HT1080 (cell line): ENCODE data around the gene ZBTB7C. TPM values are rescaled to one million over a fixed set of nuclear protein-coding genes. Genes with fewer than 3 reads are reported as not detected.

Experiments
- DNase-seq: peaks from one replicate; pipeline ENCODE4 v3.0.0-alpha.2; 2015; ENCODE audit warnings: low read depth
- total RNA-seq: library from RNA; depleted of rRNA; stranded (reverse); fragments of >200 nt; shearing (Covaris generic); gene quantifications from 2 replicates; pipeline ENCODE4 v1.2.3, GENCODE V29; 2014

Gene ZBTB7C
- total RNA-seq, 1 experiment from 2014 or later: 0.05 TPM

DNA sequence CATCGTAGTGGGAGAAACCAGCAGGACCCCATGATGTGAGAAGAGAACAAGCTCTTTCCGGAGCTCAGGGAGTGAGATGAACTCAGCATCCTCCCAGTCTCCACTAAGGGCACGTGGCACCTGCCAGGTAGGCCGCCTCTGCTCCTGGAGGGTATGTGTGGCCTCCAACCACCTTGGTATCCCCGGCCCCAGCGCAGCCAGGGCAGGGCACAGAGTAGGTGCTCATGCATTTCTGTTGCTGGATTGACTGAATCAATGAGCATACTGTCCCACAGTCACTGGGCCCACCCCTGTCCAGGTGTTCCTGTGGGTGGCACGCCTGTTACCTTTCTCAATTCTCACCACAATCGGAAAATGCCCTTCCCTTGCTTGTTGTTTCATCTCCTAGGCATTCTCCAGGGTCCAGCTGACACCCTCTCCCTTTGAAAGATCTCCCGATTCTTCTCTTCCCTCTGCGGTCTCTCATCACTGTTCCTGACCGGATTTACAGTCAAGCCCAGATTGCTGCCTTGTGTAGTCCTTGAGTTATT lies 340.2 kb downstream of the ZBTB7C start:
- no peak for DNase-seq

DNA sequence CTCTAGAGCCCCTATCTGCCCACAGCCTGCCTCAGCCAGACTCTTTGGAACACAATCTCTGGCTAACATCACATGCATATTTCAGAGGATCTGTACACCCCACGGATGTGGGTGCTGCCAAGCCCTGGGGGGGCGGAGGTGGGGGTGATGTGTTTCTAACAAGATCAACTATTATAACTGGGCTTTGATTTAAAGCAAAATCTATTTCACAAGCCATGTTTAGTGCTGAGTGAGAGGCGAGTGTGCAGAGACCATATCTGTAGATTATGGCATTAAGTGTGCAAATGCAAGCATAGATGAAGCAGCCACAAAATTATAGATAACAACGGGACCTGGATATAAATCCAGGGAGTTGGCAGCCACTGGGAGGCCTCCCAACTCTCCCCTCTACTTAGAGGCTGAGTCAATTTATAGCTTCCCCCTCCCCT lies 342.9 kb downstream of the ZBTB7C start:
- no peak for DNase-seq

DNA sequence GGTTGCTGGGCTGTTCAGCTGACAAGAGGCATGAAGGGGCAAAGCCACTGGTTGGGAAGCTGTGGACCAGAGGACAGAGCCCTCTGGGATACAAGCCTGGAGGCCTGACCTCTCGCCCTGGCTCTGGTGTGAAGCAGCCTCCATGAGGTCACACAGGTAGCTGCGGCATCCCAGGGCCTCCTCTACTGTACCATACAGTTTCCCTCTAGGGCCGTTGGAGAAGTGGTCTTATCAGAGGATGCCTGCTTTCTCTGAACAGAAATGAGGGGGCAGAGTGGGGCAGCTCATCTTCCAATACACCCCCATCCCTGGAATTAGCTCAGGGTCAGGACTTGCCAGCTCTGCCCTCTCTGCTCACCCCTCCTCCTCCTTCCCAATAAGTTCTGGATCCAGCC lies 343.6 kb downstream of the ZBTB7C start:
- no peak for DNase-seq

- DNase-seq: no peak
Observed at GRCh38 chr18:48064978-48065600, 344.1 kb downstream of the ZBTB7C start.

DNA sequence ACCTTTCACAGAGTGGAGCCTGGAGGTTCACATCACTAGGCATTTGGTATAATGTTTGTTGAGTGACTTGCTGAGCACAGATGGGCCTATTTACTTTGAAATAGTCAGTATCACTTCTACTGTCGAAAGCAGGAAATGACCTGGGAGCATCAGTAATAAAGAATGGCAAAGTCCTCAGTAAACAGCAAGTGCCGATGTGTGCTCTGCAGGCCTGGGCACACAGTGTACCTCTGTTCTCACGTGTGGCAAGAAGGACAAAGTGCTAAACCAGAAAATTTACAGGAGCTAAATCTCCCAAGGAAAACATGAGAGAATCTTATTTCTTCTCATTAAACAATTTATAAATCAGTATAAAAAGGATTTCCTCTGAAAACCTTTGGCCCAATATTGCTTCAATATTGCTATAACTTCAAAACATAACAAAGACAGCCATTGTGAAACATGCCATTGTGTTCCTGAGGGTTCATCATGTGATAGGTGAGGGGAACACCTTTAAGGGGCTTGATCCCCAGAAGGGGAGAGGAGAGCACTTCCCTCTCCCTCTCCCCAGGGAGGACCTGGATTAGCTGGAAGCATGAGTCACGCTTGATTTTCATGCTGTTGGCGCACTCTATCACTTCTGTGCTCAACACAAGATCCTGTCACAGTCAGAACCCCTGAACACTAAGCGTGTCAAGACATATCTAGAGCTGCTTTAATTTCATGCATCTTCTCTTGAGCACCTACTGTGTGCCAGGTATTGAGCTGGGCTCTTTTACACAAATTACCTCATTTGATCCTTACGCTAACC lies 347.2 kb downstream of the ZBTB7C start:
- DNase-seq: no peak

GRCh38 chr18:48060970-48061369 lies 348.2 kb downstream of the ZBTB7C start:
- DNase-seq: no peak

DNA sequence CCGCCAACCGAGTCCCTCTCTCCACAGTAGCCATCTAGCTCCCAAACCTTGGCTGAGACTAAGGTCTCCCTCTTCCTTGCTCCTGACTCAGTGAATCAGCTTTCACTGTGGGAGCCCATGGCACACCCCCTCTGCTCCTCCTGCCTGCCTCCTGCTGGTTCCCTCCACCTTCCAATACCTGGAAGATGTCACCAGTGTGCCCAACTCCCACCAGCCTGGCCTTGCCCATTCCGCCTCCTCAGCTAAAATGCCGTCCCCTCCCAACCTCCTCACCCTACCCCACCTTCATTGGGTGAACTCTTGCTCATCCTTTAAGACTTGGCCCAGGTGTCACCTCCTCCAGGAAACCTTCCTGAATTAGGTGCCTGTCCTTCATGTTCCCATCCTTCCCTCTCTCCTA lies 348.8 kb downstream of the ZBTB7C start:
- no peak for DNase-seq

DNA sequence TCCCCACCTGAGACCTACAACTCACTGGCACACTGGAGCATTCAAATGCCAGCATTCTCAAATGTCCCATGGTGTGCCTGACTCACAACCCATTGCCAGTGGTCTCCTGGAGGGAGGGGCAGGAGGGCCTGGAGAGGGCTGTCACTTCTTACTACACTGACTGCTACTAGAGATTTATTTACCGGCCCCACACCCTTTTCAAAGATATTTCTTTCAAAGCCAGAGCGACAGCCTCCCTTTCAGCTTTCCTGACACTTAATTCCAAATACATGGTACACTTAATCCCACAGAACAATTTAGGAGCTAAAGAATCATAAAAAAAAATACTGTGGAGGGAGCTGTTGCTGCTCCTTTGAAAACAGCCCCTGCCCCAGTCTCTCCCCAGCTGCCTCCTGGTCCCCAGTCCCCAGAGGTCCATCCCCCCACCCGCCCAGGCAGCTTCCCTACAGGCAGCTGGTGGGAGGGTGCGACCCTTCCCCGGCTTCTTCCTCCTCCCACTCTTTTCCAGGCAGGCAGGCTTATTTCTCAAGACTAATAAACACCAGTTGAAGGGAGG lies 349.6 kb downstream of the ZBTB7C start:
- DNase-seq: no peak

DNA sequence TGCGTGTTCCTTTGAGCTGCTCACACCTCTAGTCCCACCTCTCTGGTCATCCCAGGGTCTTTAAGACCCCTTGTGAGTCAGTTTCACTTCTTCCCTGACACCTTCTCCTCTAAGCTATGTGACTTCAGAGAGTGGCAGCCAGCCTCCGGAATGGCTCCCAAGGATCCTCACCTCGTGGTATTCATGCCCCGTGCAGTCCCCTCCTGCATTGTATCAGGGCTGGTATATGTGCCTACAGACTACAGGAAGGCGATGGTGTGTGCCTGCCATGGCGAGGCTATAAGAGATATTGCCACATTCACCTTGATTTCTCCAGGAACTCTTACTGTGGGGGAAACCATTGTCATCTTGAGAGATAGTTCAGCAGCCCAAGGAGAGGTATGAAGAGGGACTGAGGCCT lies 350.7 kb downstream of the ZBTB7C start:
- DNase-seq: no peak

DNA sequence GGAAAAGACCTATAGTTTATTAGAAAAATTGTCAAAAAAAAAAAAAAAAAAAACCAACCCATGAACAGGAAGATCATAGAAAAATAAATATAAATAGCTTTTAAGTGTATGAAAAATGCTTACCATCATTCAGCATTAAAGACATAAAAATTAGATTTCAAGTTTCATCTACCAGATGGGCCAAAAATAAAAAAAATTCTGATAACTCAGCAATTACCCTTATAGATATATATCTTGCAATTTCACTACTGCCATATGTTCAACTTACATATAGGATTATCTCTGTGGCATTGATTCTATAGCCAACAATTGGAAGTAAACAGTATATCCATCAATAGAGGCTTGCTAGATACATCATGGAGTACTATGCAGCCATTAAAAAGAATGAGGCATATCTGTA lies 352.2 kb downstream of the ZBTB7C start:
- no peak for DNase-seq

GRCh38 chr18:48055351-48055750 lies 353.8 kb downstream of the ZBTB7C start:
- DNase-seq: no peak

DNA sequence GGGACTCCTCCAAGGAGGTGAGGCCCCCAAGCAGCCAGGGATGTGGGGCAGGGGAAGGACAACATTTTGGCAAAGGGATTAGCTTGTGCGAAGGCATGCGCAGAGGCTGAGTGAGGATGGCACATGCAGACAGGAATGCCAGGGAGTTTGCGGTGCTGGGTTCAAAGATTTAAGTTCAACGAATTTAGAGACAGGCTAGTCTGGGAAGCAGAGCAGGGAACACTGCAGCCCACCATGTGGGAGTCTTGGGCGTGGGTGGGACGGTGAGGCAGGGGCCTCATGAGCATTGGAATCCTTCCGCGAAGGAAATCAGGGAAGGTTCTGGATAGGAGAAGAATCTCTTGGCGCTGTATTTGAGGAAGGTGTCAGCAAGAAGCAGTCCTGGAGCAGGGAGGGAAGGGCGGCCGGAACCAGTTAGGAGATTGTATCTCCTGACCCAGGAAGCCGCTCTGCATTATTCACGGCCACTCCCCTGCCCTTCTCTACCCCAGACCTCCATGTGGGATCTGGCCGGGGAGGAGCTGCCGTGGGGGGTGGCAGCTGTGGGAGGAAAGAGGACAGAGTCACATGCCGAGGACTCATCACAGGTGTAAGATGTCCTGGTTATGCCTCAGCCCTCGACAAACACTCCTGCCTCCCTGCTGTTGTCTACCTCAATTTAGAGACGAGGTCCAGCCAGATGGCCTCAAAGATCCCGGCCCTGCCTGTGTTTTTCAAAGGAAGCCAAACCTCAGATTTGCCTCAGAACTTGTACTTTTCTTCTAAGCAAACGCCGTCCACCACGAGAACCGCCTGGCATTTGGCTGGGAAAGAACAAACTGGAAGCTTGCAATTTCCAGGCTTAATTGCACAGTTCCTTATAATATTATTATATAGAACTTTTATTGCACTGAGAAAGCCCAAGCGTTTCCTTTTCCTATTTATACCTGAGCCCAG lies 355.0 kb downstream of the ZBTB7C start:
- DNase-seq: no peak

GRCh38 chr18:48052842-48053241 lies 356.3 kb downstream of the ZBTB7C start:
- DNase-seq: no peak

GRCh38 chr18:48051945-48052840 lies 357.0 kb downstream of the ZBTB7C start:
- DNase-seq: no peak

GRCh38 chr18:48050176-48050575 lies 359.0 kb downstream of the ZBTB7C start:
- DNase-seq: no peak

- DNase-seq: no peak
Observed at GRCh38 chr18:48049757-48050156, 359.4 kb downstream of the ZBTB7C start.

DNA sequence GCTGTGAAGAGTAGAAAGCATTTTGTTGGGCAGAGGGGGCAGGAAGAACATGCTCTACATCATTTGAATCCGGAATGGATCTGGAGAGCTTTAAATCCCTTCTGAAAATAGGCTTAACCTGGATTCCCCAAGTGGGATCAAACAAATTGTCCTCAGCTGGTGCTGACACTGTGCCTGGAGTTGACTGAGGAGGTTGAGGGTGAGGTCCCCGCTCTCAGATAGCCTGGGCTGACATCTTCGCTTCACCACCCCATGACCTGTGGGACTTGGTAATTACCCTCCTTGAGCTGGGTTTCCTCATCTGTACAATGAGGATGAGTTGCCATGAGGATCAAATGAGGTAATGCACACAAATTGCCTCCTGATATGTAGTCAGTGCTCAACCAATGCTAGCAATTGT lies 360.9 kb downstream of the ZBTB7C start:
- DNase-seq: no peak

DNA sequence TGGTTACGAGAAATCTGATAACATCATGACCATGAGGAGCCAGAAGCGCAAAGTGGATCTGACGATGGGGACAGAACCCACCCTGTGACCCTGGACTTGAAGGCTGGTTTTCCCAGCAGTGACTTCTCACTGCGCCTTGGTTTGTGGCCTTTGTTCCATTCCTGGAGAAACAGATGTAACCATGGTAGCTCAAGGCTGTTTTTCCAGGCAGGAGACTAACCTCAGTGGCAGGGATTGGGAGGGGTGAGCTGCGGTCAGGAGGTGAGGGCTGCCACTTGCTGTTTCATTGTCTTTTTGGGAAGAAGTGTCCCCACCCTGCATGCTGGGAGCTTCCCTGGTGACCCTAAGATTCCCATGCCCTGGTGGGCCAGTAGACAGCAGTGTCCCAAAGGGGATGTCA lies 362.3 kb downstream of the ZBTB7C start:
- no peak for DNase-seq

DNA sequence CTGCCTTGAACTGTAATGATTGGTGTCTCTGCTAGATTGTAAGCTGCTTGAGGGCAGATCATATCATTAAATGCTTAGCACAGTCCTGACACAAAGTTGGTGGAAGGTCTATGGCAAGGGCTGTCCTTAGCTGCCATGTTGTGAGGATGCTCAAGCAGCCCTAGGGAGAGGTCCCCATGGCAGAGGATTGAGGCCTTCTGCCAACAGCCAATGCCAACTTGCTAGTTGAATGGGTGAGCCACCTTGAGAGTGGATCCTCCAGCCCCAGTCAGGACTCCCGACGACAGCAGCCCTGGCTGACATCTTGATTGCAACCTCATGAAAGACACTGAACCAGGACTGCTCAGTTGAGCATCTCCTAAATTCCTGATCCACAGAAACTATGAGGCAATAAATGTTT lies 363.4 kb downstream of the ZBTB7C start:
- no peak for DNase-seq

DNA sequence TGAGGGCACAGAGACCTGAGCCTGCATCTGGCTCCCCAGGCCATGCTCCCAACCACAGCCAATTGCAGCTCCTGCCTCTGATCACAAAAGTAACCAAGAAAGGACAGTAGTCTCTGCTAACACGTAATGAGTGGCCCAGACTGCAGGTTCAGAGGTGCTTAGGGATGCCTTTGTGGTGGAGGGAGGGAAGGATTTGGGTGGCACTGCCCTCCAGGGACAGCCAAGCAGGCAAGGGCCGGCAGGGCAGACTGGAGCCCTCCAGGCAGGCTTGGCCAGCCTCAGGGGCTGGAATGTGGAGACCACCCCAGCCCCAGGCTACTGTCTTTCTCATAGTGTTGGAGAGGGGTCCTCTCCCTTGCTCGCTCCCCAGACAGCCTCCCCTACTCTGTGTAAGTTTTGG lies 364.2 kb downstream of the ZBTB7C start:
- no peak for DNase-seq
